Tibial artery (tissue), 4 donors: ENCODE measurements around the gene APLP1.

Source experiments
- DNase-seq, 2 donors: peaks; one replicate each; pipeline ENCODE4 v3.0.0-alpha.2; 2019
- H3K27ac ChIP-seq, 2 donors: fragments of 200-600 bp; sonication (generic) in 1 of 2; 1 replicate in 1 of 2; 2 replicates in 1 of 2; pipeline ENCODE4 v1.5.1; 2018 to 2019; ENCODE audit warnings: mild to moderate bottlenecking in 1 of 2
- H3K27me3 ChIP-seq, 2 donors: fragments of 200-600 bp; sonication (generic) in 1 of 2; one replicate each; pipeline versions ENCODE4 v1.5.1 to v1.6.0; 2016 to 2019
- H3K36me3 ChIP-seq, 3 donors: fragments of 200-600 bp; sonication (generic) in 2 of 3; one replicate each; pipeline ENCODE4 v1.5.1; 2016 to 2019; ENCODE audit warnings: mild to moderate bottlenecking in 2 of 3
- H3K4me1 ChIP-seq, 4 donors: fragments of 200-600 bp; sonication (generic) in 2 of 4; 1 replicate in 3 of 4; 2 replicates in 1 of 4; pipeline ENCODE4 v1.5.1; 2016 to 2019
- H3K4me3 ChIP-seq, 2 donors: fragments of 200-600 bp; sonication (generic) in 1 of 2; 1 replicate in 1 of 2; 2 replicates in 1 of 2; pipeline ENCODE4 v1.5.1; 2018 to 2019; ENCODE audit warnings: mild to moderate bottlenecking in 2 of 2
- H3K9me3 ChIP-seq, 3 donors: fragments of 200-600 bp; sonication (generic) in 1 of 3; one replicate each; pipeline ENCODE4 v1.5.1; 2016 to 2019
- CTCF ChIP-seq, 2 experiments: fragments of 200-600 bp in 1 of 2; fragments of 450-650 bp in 1 of 2; IDR thresholded peaks; one replicate each; pipeline ENCODE4 v1.5.1; 2017 to 2019; ENCODE audit warnings: antibody characterized with exemption in 2 of 2, mild to moderate bottlenecking in 1 of 2, moderate library complexity in 1 of 2
- intact Hi-C: fragments of 100-400 bp; cut with DNase I; formaldehyde crosslinking; loops from one replicate; pipeline ENCODE4 v1.15.0; 2023; ENCODE audit warnings: low total_unique reads

APLP1 gene

GRCh38 chr19:35871611-35872010, 3.2 kb downstream of the APLP1 start:
- Histone ChIP-seq H3K4me3 (no peak overlapping the region), H3K27me3 (peaks cover 0 to 7% of the 10 kb centered on the region in 2 donors), H3K4me1 (peaks cover 9 to 26% (median 20%) of the 10 kb centered on the region in 4 donors), H3K27ac (no peak overlapping the region), H3K9me3 (no peaks in the 10 kb centered on the region), H3K36me3 (no peaks in the 10 kb centered on the region)
- no peak for TF ChIP-seq CTCF (IDR thresholded peaks at IDR 0.05)
- intact Hi-C loops = no loop called here
- DNase-seq = no peak

DNA sequence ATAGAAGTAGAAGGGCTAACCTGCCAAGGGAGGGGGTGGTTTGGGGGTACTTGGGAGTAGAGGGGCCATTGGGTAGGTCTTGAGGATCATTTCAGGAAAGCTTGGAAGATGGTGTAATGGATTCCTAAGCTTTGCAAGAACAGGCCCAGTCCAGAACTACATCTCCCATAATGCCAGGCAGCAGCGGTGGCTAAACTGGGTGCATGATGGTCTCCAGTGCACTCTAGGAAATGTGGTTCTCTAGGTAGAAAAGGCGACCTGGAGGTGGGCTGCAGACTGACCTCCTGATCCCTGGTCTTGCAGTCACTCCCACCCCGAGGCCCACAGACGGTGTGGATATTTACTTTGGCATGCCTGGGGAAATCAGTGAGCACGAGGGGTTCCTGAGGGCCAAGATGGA, 3.8 kb downstream of the APLP1 start:
- H3K27me3 ChIP-seq = peaks cover 0 to 7% of the 10 kb centered on the region in 2 donors
- no peak overlapping the region for H3K4me3 ChIP-seq
- H3K27ac ChIP-seq = no peak overlapping the region
- H3K36me3 ChIP-seq = no peaks in the 10 kb centered on the region
- peaks cover 9 to 26% (median 20%) of the 10 kb centered on the region in 4 donors for H3K4me1 ChIP-seq
- H3K9me3 ChIP-seq = no peaks in the 10 kb centered on the region
- no peak for TF ChIP-seq CTCF (IDR thresholded peaks at IDR 0.05)
- intact Hi-C loops = no loop called here
- no peak for DNase-seq

GRCh38 chr19:35874392-35874930, 6.1 kb downstream of the APLP1 start:
- peaks cover 2 to 11% (median 8%) of the 10 kb centered on the region in 4 donors for H3K4me1 ChIP-seq
- H3K27me3 ChIP-seq = peaks cover 0 to 20% of the 10 kb centered on the region in 2 donors
- H3K4me3 ChIP-seq = no peak overlapping the region
- H3K27ac ChIP-seq = no peak overlapping the region
- intact Hi-C loops = no loop called here
- H3K9me3 ChIP-seq = no peaks in the 10 kb centered on the region
- no peak for DNase-seq
- TF ChIP-seq CTCF (IDR thresholded peaks at IDR 0.05) = no peak
- no peaks in the 10 kb centered on the region for H3K36me3 ChIP-seq

DNA sequence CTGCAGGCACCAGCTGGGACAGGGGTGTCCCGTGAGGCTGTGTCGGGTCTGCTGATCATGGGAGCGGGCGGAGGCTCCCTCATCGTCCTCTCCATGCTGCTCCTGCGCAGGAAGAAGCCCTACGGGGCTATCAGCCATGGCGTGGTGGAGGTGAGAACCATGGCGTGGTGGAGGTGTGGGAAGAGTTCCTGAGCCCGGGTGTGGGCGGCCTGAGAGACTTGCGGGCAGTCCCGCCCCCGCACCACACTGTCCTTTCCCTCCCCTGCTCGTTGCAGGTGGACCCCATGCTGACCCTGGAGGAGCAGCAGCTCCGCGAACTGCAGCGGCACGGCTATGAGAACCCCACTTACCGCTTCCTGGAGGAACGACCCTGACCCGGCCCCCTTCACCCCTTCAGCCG, 10.7 kb downstream of the APLP1 start:
- Histone ChIP-seq H3K9me3 (no peaks in the 10 kb centered on the region), H3K27ac (no peak overlapping the region), H3K36me3 (no peaks in the 10 kb centered on the region), H3K4me1 (no peaks in the 10 kb centered on the region), H3K4me3 (no peak overlapping the region), H3K27me3 (peaks cover 0 to 13% of the 10 kb centered on the region in 2 donors)
- no peak for DNase-seq
- intact Hi-C loops = no loop called here
- no peak for TF ChIP-seq CTCF (IDR thresholded peaks at IDR 0.05)

- peak; percentile 85 to 87 for DNase-seq
- intact Hi-C loops = loop anchor here (5.0 to 10.0 kb wide), 2 partner anchors 47 to 245 kb away; no protein-coding TSS in a partner anchor
- H3K9me3 ChIP-seq = no peaks in the 10 kb centered on the region
- no peaks in the 10 kb centered on the region for H3K36me3 ChIP-seq
- H3K4me1 ChIP-seq = no peaks in the 10 kb centered on the region
- peaks cover 0 to 13% of the 10 kb centered on the region in 2 donors for H3K27me3 ChIP-seq
- no peak overlapping the region for H3K4me3 ChIP-seq
- H3K27ac ChIP-seq = no peak overlapping the region
- no peak for TF ChIP-seq CTCF (IDR thresholded peaks at IDR 0.05)
These were observed 11.5 kb downstream of the APLP1 start for GRCh38 chr19:35879770-35880317.
